GM03348 (cell line): ENCODE measurements around the gene ARL5B.

Experiments
- DNase-seq: peaks from one replicate; pipeline ENCODE4 v3.0.0; 2012; ENCODE audit warnings: low spot score

ARL5B gene

DNA sequence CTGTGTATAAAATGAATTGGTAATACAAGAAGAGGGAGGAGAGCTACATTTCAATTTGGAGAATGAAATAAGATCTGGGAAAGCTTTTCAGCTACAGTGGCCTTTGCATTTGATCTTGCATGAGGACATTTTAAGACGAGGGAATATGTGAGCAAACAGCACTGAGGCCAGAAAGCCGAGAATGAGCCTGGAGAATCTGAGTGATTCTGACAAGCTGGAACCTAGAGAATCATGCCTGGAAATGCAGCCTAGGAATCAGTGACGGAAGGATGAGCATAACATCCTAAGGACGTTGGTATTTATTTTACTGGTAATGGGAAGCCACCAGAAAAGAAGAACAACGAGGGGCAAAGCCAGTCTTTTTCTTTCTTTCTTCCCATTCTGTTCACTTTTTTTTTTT is 44.3 kb downstream of the ARL5B start:
- no peak for DNase-seq

DNA sequence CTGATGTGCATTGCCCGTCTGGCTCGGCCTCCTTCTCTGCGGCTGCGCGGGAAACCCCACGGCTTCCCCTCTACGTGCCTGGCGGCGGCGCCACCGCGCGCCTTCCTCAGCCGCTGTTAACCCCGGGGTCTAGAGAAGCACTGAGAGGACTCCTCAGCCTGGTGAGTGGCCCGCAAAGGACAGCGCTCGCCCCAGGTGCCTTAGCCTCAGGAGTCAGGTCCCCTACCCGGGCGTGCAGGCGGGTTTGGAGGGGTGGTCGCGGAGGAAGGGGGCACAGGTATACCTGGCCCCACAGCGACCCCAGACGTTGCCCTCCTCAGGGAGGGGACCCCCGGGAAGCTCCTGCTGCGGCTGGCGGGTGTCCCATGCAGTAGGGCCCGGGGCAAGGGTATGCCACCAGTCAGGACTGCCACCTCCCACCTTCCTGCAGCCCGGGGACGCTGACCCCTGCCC is 51.0 kb downstream of the ARL5B start:
- DNase-seq = no peak

DNA sequence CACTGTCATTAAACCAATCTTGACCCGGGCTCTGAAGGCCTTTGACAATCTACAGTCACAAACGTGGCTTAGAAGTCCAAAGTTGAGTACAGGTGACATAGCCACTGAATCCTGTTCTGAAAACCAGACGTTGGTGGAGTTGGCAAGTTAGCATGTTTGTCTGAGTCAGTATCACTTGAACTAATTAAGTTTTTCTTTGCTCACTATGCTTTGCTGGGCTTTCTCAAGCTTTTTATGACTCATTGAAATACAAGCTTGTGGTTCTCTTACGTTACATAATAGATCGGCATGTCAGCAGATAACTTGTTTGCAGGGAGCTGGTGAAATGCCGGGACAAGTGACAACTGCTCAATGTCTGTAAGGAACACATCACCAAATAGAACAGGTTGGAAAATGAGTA is 53.8 kb downstream of the ARL5B start:
- DNase-seq = peak; percentile 82

DNA sequence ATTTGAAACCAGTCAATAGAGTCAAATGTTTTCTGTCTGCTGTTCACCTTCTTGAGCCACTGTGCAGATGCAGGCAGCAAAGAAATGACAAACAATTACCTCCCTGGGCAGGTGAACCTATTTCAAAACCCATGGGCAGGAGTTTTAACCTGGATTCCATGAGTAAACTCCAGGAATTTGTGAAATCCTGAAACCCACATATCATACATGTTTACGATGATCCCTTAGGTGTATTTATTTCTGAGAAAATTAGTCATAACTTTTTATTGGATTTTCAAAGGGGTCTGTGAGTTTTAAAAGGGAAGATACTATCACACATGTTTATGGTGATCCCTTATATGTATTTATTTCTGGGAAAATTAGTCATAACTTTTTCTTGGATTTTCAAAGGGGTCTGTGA is 59.8 kb downstream of the ARL5B start:
- no peak for DNase-seq

DNA sequence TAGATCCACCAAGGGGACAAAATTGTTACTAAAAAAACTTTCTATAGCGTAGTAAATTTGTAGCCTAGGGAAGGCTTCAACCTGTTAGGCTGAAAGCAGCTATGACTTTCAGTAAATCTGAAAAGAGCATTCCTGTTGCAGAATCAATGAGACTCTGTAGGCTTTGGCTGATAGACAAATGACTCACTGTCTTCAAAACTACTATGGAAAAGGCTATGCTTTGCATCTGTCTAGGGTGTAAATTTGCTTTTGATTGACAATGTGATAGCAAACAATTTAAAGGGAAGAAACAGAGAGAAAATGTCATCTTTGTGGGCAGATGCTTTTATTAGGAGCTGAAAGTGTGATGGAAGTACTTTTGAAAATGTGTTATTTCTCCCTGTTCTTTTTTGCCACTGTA is 60.6 kb downstream of the ARL5B start:
- peak; percentile 29 for DNase-seq

DNA sequence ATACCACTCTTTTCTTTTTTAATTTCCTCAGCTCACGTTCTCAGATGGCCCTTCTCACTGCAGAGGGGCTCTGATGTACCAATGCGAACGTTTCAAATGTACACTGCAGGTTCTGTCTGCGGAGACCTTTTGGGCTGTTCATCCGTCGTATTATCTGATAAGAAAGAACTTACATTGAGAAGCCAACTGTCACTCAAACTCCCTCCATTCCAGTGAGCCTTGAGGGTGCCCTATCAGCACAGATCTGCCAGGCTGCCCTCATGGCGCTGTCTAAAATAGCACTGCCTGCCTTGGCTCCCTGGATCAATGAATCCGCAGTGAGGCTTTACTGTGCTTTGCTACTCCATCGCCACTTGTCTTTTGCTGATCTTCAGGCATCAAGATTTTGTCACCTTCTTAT is 61.8 kb downstream of the ARL5B start:
- DNase-seq = no peak

DNA sequence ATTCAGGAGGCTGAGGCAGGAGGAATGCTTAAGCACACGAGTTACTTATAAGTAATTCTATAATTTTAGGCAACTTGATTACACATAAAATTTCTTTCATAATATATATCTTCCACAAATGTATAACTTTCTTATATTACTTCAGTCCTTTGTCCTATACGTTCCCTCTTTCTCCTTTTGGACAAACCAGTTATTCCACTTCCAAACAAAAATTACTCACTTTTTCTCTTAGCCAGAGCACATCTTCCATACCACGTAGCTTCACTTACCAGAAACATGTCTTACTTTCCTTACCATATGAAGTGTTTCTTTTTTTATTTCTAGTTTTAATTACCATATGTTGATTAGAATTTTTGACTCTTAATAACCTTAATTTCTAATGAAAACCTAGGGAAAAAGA is 64.6 kb downstream of the ARL5B start:
- no peak for DNase-seq
